GM23338 (cell line): ENCODE data around the gene BIN1. TPM values are rescaled to one million over a fixed set of nuclear protein-coding genes. Genes with fewer than 3 reads are reported as not detected.
A peak's percentile ranks its signal among the peaks of the same experiment; 100 is the strongest.

ENCODE experiments used
- ATAC-seq: fragments of 200-7000 bp; cut with Tn5 transposase; 3 replicates; pipeline ENCODE4 v1.9.1; 2020
- DNase-seq: peaks from one replicate; pipeline ENCODE4 v3.0.0-alpha.2; 2015; ENCODE audit warnings: low spot score
- H2AFZ ChIP-seq: fragments of 200-600 bp; sonication (generic); 2 replicates; pipeline ENCODE4 v1.8.0; 2016; ENCODE audit warnings: antibody characterized with exemption, mild to moderate bottlenecking, moderate library complexity
- H3F3A ChIP-seq: fragments of 200-600 bp; sonication (generic); replicated peaks from 2 replicates; pipeline ENCODE4 v1.8.0; 2017; ENCODE audit warnings: antibody characterized with exemption, mixed run types, low read depth
- H3K27ac ChIP-seq: fragments of 200-600 bp; sonication (generic); 2 replicates; pipeline ENCODE4 v1.6.1; 2016; ENCODE audit warnings: low read depth
- H3K27me3 ChIP-seq: fragments of 200-600 bp; sonication (generic); 2 replicates; pipeline ENCODE4 v1.8.0; 2016; ENCODE audit warnings: mild to moderate bottlenecking, mixed run types, moderate library complexity; ENCODE audit not compliant: insufficient read depth
- H3K36me3 ChIP-seq: fragments of 200-600 bp; sonication (generic); 2 replicates; pipeline ENCODE4 v1.8.0; 2016; ENCODE audit warnings: mild to moderate bottlenecking; ENCODE audit not compliant: insufficient read depth
- H3K4me1 ChIP-seq: fragments of 200-600 bp; sonication (generic); 2 replicates; pipeline ENCODE4 v1.8.0; 2016; ENCODE audit warnings: mild to moderate bottlenecking, moderate library complexity; ENCODE audit not compliant: insufficient read depth
- H3K4me2 ChIP-seq: fragments of 200-600 bp; sonication (generic); 2 replicates; pipeline ENCODE4 v1.7.1; 2017; ENCODE audit warnings: mixed run types
- H3K4me3 ChIP-seq: fragments of 200-600 bp; sonication (generic); 2 replicates; pipeline ENCODE4 v1.6.1; 2016; ENCODE audit warnings: mixed run types
- H3K79me2 ChIP-seq: fragments of 200-600 bp; sonication (generic); replicated peaks from 2 replicates; pipeline ENCODE4 v1.8.0; 2017; ENCODE audit warnings: mild to moderate bottlenecking; ENCODE audit not compliant: insufficient read depth
- H3K9me2 ChIP-seq: fragments of 200-600 bp; sonication (generic); 2 replicates; pipeline ENCODE4 v1.8.0; 2017; ENCODE audit not compliant: insufficient read depth
- H4K20me1 ChIP-seq: fragments of 200-600 bp; sonication (generic); replicated peaks from 2 replicates; pipeline ENCODE4 v1.8.0; 2017; ENCODE audit warnings: mild to moderate bottlenecking; ENCODE audit not compliant: insufficient read depth
- H3K27ac Mint-ChIP-seq: 2 replicates; pipeline ENCODE4 v1.8.0; 2020; ENCODE audit warnings: inconsistent platforms, mild to moderate bottlenecking, moderate library complexity, mixed read lengths
- H3K27me3 Mint-ChIP-seq: 3 replicates; pipeline ENCODE4 v1.8.0; 2022; ENCODE audit warnings: low read depth, mild to moderate bottlenecking, moderate library complexity, mixed read lengths, inconsistent platforms; ENCODE audit not compliant: insufficient read depth, poor library complexity
- H3K36me3 Mint-ChIP-seq: 3 replicates; pipeline ENCODE4 v1.8.0; 2021; ENCODE audit warnings: low read depth, mild to moderate bottlenecking, inconsistent platforms, moderate library complexity, mixed read lengths
- H3K4me1 Mint-ChIP-seq: 3 replicates; pipeline ENCODE4 v1.8.0; 2020; ENCODE audit warnings: mild to moderate bottlenecking, inconsistent platforms, mixed read lengths
- H3K4me3 Mint-ChIP-seq: 3 replicates; pipeline ENCODE4 v1.8.0; 2021; ENCODE audit warnings: moderate library complexity, mild to moderate bottlenecking, inconsistent platforms, mixed read lengths
- H3K9me3 Mint-ChIP-seq: 3 replicates; pipeline ENCODE4 v1.8.0; 2020; ENCODE audit warnings: moderate library complexity, mild to moderate bottlenecking, inconsistent platforms, mixed read lengths
- CREB1 ChIP-seq: fragments of 250-450 bp; sonication (Bioruptor Pico); IDR thresholded peaks from 2 replicates; pipeline ENCODE4 v1.5.0; 2020; ENCODE audit warnings: low read depth, mild to moderate bottlenecking, moderate library complexity
- EZH2 ChIP-seq: fragments of 200-600 bp; sonication (generic); IDR thresholded peaks from one replicate; pipeline ENCODE4 v1.8.0; 2017; ENCODE audit warnings: antibody characterized with exemption, mild to moderate bottlenecking, low read depth; ENCODE audit not compliant: unreplicated experiment
- EZH2phosphoT487 ChIP-seq: fragments of 200-600 bp; sonication (generic); IDR thresholded peaks from one replicate; pipeline ENCODE4 v1.8.1; 2018; ENCODE audit warnings: antibody characterized with exemption; ENCODE audit not compliant: unreplicated experiment
- JUNB ChIP-seq: IDR thresholded peaks from one replicate; pipeline ENCODE4 v1.6.1; 2016; ENCODE audit warnings: antibody characterized with exemption; ENCODE audit not compliant: unreplicated experiment
- NANOG ChIP-seq: IDR thresholded peaks from 2 replicates; pipeline ENCODE4 v1.6.1; 2016; ENCODE audit warnings: antibody characterized with exemption, borderline replicate concordance
- POLR2AphosphoS5 ChIP-seq: IDR thresholded peaks from 2 replicates; pipeline ENCODE4 v1.6.1; 2016; ENCODE audit warnings: antibody characterized with exemption, low read depth
- REST ChIP-seq: IDR thresholded peaks from one replicate; pipeline ENCODE4 v1.6.1; 2018; ENCODE audit warnings: antibody characterized with exemption; ENCODE audit not compliant: unreplicated experiment
- STAT1 ChIP-seq: IDR thresholded peaks from one replicate; pipeline ENCODE4 v1.6.1; 2016; ENCODE audit warnings: antibody characterized with exemption; ENCODE audit not compliant: unreplicated experiment
- ZNF331 ChIP-seq: fragments of 250-450 bp; sonication (Bioruptor Pico); IDR thresholded peaks from 2 replicates; pipeline ENCODE4 v1.5.0; 2020; ENCODE audit warnings: low read depth, mild to moderate bottlenecking, moderate library complexity
- polyA plus RNA-seq: library from polyadenylated mRNA; unstranded; fragments of >200 nt; fragmentation: Nextera tagmentation; extraction: Ambion mirVana; gene quantifications from 2 replicates; pipeline ENCODE4 v1.2.1, GENCODE V29; 2016
- total RNA-seq: library from RNA; depleted of rRNA; stranded (reverse); fragments of >200 nt; shearing (Covaris generic); gene quantifications from 2 replicates; pipeline ENCODE4 v1.2.3, GENCODE V29; 2014

BIN1 gene
- total and polyA plus RNA-seq, 2 experiments from 2014 or later = 30.1 to 56.4 TPM

- Histone ChIP-seq H3K79me2 (peaks cover 29% of the 10 kb centered on the region), H3K36me3 (no peaks in the 10 kb centered on the region), H4K20me1 (no peaks in the 10 kb centered on the region), H3K27ac (0 out of 2 replicates have a peak overlapping the region, but pooled peaks have one; percentile 45), H2AFZ (no peak overlapping the region), H3F3A (no peaks in the 10 kb centered on the region), H3K4me1 (peaks cover 26% of the 10 kb centered on the region), H3K9me2 (no peaks in the 10 kb centered on the region), H3K27me3 (no peaks in the 10 kb centered on the region), H3K4me3 (no peak overlapping the region), H3K4me2 (no peak overlapping the region)
- DNase-seq = no peak
- peak overlapping the region; percentile 41 for H3K27ac Mint-ChIP-seq
- peaks cover 3% of the 10 kb centered on the region; the same call in 1 of the 3 replicates for H3K9me3 Mint-ChIP-seq
- ATAC-seq = no peak
- no peaks in the 10 kb centered on the region; the same call in 2 of the 3 replicates for H3K36me3 Mint-ChIP-seq
- H3K4me3 Mint-ChIP-seq = no peak overlapping the region
- peaks cover 60% of the 10 kb centered on the region for H3K4me1 Mint-ChIP-seq
- TF ChIP-seq CREB1 (CRISPR knock-in tag) = no peak
- peaks cover 12% of the 10 kb centered on the region for H3K27me3 Mint-ChIP-seq
Observed at GRCh38 chr2:127083819-127084503, 23.0 kb downstream of the BIN1 start.

GRCh38 chr2:127082974-127083373, 24.0 kb downstream of the BIN1 start:
- Histone ChIP-seq H3K79me2 (peaks cover 30% of the 10 kb centered on the region), H3K4me1 (peaks cover 25% of the 10 kb centered on the region), H3K4me2 (no peak overlapping the region), H2AFZ (no peak overlapping the region), H3F3A (no peaks in the 10 kb centered on the region), H3K27ac (no peak overlapping the region), H3K36me3 (no peaks in the 10 kb centered on the region), H3K27me3 (no peaks in the 10 kb centered on the region), H4K20me1 (no peaks in the 10 kb centered on the region), H3K9me2 (no peaks in the 10 kb centered on the region), H3K4me3 (no peak overlapping the region)
- peaks cover 13% of the 10 kb centered on the region for H3K27me3 Mint-ChIP-seq
- TF ChIP-seq POLR2AphosphoS5 = no peak
- TF ChIP-seq NANOG = no peak
- TF ChIP-seq EZH2phosphoT487 = no peak
- TF ChIP-seq STAT1 = no peak
- no peaks in the 10 kb centered on the region for H3K9me3 Mint-ChIP-seq
- no peak overlapping the region; the same call in 2 of the 3 replicates for H3K4me3 Mint-ChIP-seq
- no peaks in the 10 kb centered on the region; the same call in 2 of the 3 replicates for H3K36me3 Mint-ChIP-seq
- ATAC-seq (no peak), DNase-seq (no peak)
- H3K27ac Mint-ChIP-seq = peak overlapping the region; percentile 16; the same call in 1 of the 2 replicates
- H3K4me1 Mint-ChIP-seq = peaks cover 64% of the 10 kb centered on the region

- H3K36me3 ChIP-seq = no peaks in the 10 kb centered on the region
- H3K9me3 Mint-ChIP-seq = no peaks in the 10 kb centered on the region
- H3K79me2 ChIP-seq = peaks cover 27% of the 10 kb centered on the region
- no peak overlapping the region for H3K27ac ChIP-seq
- no peak overlapping the region for H2AFZ ChIP-seq
- no peaks in the 10 kb centered on the region; the same call in 2 of the 3 replicates for H3K36me3 Mint-ChIP-seq
- no peaks in the 10 kb centered on the region for H3K9me2 ChIP-seq
- H3K27me3 ChIP-seq = no peaks in the 10 kb centered on the region
- peaks cover 16% of the 10 kb centered on the region for H3K27me3 Mint-ChIP-seq
- H3K4me2 ChIP-seq = 0 out of 2 replicates have a peak overlapping the region, but pooled peaks have one; percentile 32
- no peak overlapping the region for H3K4me3 ChIP-seq
- TF ChIP-seq EZH2 = no peak
- no peak for TF ChIP-seq JUNB
- TF ChIP-seq POLR2AphosphoS5 = no peak
- no peak for TF ChIP-seq REST
- no peak for TF ChIP-seq ZNF331 (CRISPR knock-in tag)
- H3F3A ChIP-seq = no peaks in the 10 kb centered on the region
- no peaks in the 10 kb centered on the region for H4K20me1 ChIP-seq
- peaks cover 62% of the 10 kb centered on the region for H3K4me1 Mint-ChIP-seq
- H3K27ac Mint-ChIP-seq = peak overlapping the region; percentile 87
- H3K4me3 Mint-ChIP-seq = no peak overlapping the region
- H3K4me1 ChIP-seq = peaks cover 15% of the 10 kb centered on the region
- ATAC-seq (peak; percentile 55), DNase-seq (peak; percentile 44)
Observed at GRCh38 chr2:127081826-127082633, 24.9 kb downstream of the BIN1 start.
